NCI-H774 (cell line): ENCODE results near the gene RALB.

Experiments used
- DNase-seq: peaks from one replicate; lab custom pipeline; 2025; lab: John Stamatoyannopoulos, UW

Gene RALB

DNA sequence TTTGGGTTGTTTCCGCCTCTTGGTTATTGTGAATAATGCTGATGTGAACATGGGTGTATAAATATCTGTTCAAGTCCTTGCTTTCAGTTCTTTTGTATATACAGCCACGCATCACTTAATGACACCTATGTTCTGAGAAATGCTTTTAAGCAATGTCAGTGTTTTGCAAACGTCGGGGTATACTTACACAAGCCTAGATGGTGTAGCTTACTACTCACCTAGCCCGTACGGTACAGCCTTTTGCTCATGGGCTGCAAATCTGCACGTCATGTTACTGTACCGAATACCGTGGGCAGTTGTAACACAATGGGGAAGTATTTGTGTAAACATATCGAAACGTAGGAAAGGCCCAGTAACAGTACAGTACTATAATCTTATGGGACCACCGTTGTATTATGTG lies 12.4 kb downstream of the RALB start:
- DNase-seq = peak; percentile 26

GRCh38 chr2:120267348-120267747 lies 14.7 kb downstream of the RALB start:
- no peak for DNase-seq

- no peak for DNase-seq
Measured at GRCh38 chr2:120269076-120269744, 16.6 kb downstream of the RALB start.

GRCh38 chr2:120269816-120270215 lies 17.2 kb downstream of the RALB start:
- DNase-seq = no peak

GRCh38 chr2:120271711-120272379 lies 19.2 kb downstream of the RALB start:
- DNase-seq = no peak

DNA sequence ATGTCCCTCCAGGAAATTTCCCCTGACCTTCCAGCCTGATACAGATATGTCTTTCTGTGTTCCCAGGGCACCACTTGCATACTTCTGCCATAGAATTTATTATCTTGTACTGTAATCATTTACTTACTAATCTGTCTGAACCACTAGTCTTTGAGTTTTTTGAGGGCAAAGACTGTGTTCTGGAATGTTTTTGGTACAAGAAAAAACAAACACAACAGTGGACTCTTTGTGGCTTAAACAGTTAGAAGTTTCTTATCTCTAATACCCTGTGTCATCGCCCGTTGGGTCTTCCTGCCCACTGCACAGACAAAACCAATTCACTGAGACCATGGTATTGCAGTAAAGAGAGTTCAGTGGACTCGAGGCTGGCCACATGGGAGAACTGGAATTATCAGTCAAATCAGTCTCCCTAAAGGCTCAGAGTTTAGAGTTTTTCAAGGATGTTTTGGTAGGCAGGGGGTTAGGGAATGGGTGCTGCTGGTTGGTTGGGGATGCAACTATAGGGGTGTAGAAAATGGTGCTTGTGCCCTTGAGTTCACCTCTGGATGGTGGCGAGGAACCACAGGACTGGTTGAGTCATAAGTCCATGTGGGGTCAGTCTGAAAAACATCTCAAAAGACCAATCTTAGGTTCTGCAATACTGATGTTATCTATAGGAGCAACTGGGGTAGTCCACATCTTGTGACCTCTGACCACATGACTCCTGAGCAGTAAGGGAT lies 20.3 kb downstream of the RALB start:
- DNase-seq = no peak

DNA sequence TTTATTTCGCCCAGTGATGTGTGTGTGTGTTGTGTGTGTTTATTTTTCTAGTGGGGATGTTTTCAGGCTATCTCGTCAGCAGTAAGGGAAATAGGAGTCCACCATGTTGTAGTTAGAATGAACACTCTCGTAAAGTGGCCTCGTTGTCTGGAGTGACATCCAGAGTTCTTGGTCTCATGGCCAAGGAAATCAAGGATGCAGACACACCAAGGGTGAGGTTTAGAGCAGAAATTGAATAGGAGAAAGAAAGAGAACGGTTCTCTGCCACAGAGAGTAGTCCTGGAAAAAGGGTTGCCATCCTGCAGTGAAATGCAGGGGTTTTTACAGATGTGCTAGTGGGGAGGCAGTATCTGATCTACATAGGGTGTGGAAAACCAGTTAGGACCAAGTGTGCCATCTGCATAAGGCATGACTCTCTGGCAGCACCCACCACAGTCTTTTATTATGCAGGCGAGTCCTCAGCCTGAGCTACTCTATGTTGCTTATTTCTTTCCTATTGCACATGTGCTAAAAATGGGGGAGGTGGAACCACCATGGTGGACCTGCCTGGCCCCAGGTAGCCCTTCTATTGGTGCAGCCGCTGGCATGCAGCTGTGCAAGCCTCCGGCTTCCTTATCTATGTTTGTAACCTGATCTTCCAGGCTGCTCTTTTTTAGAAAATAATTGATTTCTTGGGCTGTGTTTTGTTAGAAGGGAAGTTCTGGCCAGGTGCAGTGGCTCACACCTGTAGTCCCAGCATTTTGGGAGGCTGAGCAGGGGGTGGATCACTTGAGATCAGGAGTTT lies 23.2 kb downstream of the RALB start:
- no peak for DNase-seq

DNA sequence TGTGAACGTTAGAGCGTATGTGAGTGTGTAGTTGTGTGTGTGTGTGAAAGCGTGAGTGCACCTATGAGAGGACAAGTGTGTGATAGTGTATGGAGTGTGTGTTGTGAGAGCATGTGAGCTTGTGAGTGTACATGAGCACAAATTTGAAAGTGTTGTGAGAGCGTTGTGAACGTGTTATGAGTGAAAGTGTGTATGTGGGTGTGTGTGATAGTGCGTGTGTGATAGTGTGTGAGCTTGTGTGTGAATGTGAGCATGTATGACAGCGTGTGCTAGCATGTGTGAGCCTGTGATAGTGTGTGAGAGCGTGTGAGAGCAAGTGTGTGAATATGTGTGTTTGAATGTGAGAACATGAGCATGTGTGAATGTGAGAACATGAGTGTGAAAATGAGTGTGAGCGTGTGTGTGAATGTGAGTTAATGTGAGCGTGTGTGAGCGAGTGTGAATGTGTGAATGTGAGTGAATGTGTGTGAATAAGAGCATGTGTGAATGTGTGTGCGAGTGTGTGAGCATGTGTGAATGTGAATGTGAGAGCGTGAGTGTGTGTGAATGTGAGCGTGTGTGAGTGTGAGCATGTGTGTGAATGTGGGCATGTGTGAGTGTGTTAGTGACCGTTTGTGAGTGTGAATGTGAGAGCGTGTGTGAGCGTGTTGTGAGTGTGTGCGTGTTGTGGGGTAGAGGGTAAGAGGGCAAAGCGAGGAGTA lies 25.0 kb downstream of the RALB start:
- DNase-seq = no peak

DNA sequence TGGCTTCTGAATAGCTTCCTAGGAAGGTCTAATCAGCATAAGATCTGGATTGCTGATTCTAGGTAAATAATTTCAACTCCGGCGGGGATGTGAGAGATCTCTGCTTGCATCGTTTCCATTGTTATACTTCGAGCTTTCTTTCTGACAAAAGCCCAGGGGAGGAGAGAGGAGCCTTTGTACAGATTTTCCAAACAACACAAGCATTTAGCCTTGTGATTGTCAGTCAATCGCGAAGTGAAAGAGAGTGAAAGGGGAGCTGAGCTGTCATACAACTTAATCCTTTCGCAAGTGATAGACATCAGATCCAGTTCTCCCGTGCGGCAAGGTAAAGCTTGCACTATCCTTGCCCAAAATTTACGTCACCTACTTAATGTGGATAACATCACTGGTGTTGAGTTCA lies 26.2 kb downstream of the RALB start:
- DNase-seq = no peak

DNA sequence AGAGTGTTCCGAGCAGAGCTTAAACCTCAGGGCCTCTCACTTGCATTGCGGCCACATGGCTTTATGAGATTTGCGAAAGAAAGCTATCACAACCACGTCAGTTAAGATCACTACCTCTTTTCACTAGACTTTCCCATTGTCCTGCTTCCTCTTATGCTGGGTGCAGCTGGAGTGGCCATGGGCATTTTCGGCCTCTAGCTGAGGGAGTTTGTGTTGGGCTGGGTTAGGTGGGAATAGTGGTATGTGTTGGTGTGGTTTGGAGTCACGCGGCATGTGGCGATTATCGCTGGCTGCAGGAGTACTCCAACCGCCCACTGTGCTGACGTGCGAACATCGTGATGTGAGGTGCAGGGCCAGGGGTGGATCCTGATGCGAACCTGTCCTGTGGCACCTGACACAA lies 27.1 kb downstream of the RALB start:
- no peak for DNase-seq

- no peak for DNase-seq
Measured at GRCh38 chr2:120283649-120284048, 31.0 kb downstream of the RALB start.

- DNase-seq = no peak
Measured at GRCh38 chr2:120285056-120285455, 32.4 kb downstream of the RALB start.

GRCh38 chr2:120287183-120288015 lies 34.7 kb downstream of the RALB start:
- DNase-seq = no peak

GRCh38 chr2:120288016-120288373 lies 35.3 kb downstream of the RALB start:
- DNase-seq = no peak

DNA sequence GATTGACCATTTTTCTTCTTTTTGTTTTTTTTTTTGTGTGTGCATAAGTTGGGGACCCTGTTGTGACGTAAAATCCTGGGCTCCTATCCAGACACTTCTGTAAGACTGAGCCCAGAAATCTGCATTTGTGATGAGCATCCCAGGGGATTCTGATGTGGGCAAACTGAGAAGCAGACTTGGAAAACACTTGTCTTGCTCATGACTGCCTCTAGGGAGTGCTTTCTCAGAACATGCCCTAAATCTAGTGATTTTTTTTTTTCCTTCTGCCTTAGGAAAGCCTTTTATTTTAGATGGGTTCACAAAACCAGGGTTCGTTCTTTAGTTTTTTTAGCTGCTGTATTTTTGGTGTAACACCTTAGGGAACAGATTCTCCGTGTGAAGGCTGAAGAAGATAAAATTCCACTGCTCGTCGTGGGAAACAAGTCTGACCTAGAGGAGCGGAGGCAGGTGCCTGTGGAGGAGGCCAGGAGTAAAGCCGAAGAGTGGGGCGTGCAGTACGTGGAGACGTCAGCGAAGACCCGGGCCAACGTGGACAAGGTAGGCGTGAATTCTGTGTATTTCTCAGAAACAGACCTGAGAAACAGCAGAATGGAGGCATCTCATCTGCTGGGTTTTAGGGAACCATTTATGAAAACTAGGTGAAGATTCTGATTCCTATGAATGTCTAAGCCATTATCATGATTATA lies 36.7 kb downstream of the RALB start:
- DNase-seq = no peak

DNA sequence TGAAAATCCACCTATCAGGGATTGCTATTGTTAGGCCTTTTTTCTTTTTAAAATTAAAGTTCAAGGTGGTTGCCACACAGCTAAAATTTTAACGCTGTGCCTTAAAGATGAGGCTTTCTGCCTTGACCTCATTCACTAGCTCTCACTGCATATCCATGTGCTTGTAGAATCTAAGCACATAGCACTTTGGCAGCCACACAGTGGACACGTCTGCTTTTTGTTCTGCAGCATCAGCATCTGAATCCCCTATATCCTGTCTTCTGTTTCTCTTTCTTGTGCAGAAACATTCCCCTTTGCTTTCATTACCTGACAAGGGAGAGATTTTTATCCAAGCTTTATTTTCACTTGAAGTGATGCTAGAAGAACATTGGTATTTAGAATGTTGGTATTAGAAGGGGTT lies 38.1 kb downstream of the RALB start:
- DNase-seq = no peak

DNA sequence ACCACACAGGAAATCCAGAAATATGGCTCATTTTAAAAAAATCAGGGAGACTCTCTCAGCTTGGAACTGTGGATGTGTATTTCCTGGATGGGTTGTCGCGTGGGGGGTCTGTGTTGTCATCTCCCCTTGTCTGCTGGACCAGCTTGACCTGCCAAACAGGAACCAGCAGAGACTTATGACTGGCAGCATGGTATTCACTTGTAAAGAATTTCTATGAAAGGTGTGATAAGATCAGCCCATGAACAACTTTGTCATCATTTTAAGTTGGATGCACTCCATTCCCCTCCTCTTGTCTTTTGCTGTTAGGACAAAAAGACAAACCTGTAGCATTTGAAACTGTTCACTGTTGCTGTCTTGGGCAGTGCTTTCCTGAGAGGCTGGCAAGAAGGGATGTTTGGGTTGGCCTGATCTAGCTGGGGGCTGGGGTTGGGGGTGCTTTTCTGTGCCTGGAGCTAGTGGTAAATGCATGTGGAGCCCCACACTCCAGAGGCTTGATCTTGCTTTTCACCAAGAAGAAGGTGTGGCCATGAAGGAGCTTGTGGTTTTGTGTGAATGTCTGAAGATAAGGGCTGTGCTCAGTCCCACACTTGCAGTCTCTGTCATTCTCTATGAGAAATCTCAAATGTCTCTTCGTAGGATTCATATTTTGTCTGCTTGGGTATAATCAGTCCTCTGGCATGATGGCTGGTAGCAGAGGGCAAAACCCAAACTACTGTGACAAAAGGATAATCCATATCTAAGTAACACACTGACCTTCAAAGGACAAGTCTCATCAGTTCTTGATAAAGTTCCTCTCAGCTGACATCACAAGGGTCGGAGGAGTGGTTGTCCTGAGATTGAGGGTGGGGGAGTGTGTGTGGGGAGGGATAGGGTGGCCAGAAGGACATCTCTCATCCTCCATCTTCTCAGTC lies 39.0 kb downstream of the RALB start:
- no peak for DNase-seq

DNA sequence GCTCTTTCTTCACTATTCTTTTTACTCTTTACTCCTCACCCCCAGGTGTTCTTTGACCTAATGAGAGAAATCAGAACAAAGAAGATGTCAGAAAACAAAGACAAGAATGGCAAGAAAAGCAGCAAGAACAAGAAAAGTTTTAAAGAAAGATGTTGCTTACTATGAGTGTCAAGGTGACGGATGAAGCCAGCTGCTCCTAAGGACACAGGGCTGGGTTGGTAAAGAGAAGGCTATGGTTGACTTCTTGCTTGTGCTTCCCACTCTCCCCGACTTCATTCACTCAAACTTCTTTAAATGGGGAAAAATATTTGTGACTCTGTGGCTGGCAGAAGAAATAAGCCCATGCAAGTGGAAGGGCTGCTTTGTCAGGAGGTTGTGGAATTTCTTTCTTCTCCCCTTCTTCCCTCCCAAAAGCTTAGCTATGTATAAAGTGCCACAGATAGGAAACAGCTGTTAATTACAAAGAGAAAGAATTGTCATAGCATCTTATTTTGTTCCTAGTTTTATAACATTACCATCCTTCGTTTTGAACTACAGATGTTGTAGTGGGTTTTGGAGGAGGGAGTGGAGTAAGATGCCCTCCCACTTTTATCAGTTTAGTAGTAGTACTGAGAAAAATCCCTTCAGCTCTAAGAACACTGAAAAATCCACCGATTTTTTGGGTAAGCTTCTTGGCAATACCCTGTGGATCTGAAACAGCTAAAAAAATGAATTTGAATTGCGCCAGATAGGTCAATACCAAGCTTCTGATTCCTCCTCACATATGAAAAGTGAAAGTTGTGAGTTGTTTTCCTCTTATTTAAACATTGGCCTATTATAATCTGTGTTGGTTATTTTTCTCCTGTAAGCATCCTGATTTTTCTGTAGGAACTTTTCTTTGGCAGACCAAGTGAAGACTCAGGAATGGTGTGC lies 40.7 kb downstream of the RALB start:
- no peak for DNase-seq
